ENCODE data around the gene ANKLE2. TPM values are rescaled to one million over a fixed set of nuclear protein-coding genes. Genes with fewer than 3 reads are reported as not detected.

The ANKLE2 gene
- polyA plus RNA-seq, 1 of the 3 experiments (the other 2 are of a cell fraction) = 55.1 TPM

DNA sequence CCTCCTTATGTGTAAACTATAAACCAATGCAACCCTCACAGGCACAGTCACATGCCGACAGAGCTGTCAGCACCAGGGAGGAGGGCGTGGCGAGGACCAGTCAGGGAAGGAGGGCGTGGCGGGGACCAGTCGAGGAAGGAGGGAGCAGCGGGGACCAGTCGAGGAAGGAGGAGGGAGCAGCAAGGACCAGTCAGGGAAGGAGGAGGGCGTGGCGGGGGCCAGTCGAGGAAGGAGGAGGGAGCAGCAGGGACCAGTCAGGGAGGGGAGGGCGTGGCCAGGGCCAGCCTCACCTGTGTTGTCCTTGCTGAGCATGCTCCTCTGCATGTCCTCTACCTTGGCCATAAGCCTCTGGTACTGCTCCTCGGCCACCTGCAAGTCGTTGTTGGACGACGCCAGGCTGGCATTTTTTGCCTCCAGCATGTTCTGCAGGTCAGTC is 42.8 kb upstream of the ANKLE2 start:
- Histone ChIP-seq H3K27me3 (ENCODE audit: insufficient read depth) (no peaks in the 10 kb centered on the region), H3K9me3 (no peaks in the 10 kb centered on the region), H2AFZ (ENCODE audit: low read depth) (no peak overlapping the region), H3K27ac (ENCODE audit: low read depth in 2 of 2, low read length in 1 of 2) (no peak overlapping the region), H3K79me2 (ENCODE audit: insufficient read depth) (peaks cover 59% of the 10 kb centered on the region), H3F3A (replicated peaks; ENCODE audit: insufficient read depth) (no peaks in the 10 kb centered on the region), H3K4me3 (ENCODE audit: low read depth in 2 of 2, low read length in 1 of 2) (no peak overlapping the region), H3K9ac (no peak overlapping the region), H3K4me2 (no peak overlapping the region), H4K20me1 (ENCODE audit: insufficient read depth) (peaks cover 64% of the 10 kb centered on the region), H3K9me2 (no peaks in the 10 kb centered on the region), H3K4me1 (ENCODE audit: control insufficient read depth in 1 of 2, insufficient read depth in 2 of 2, low read depth in 1 of 2, low read length in 1 of 2) (no peaks in the 10 kb centered on the region), H3K36me3 (replicated peaks in 1 of 2; ENCODE audit: control insufficient read depth in 1 of 2, insufficient read depth in 2 of 2, low read length in 1 of 2) (peaks cover 45 to 68% of the 10 kb centered on the region in 2 experiments)
- no peak for DNase-seq
- ChIA-PET POLR2A (no interaction called here), CTCF (interaction anchor here (1.3 kb wide), 1 partner anchor 36 kb away, joined by 3 read pairs; no protein-coding TSS in a partner anchor)
- TF ChIP-seq GATA2 (CRISPR knock-in tag; IDR thresholded peaks at IDR 0.05) (no peak), JUND (IDR thresholded peaks at IDR 0.05) (no peak)
- 89% methylated on average over 16 of the region's 16 CpGs for WGBS (ENCODE audit: low lambda C conversion rate)

DNA sequence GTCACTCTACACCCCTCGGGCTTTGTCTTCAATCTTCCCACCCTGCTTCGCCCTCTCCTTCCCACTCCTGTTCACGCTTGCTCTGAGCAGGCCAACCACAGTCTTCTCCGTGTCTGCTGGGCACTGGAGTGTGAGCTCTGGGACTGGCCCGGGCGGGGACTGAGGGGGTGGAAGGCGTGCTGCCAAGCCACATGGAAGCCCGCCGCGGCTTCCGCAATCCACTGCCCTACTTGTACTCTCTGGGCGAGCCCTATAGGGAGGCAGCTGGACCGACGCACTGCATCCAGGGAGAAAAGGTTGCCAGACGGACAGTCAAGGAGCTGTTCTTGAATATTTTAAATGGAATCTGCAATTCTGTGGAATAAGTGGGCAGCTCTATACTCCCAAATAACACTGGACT is 42.3 kb upstream of the ANKLE2 start:
- Histone ChIP-seq H3K36me3 (replicated peaks in 1 of 2; ENCODE audit: control insufficient read depth in 1 of 2, insufficient read depth in 2 of 2, low read length in 1 of 2) (peaks cover 51 to 74% of the 10 kb centered on the region in 2 experiments), H3K4me1 (ENCODE audit: control insufficient read depth in 1 of 2, insufficient read depth in 2 of 2, low read depth in 1 of 2, low read length in 1 of 2) (no peaks in the 10 kb centered on the region), H2AFZ (ENCODE audit: low read depth) (no peak overlapping the region), H3K4me3 (ENCODE audit: low read depth in 2 of 2, low read length in 1 of 2) (no peak overlapping the region), H4K20me1 (ENCODE audit: insufficient read depth) (peaks cover 62% of the 10 kb centered on the region), H3K79me2 (ENCODE audit: insufficient read depth) (peaks cover 64% of the 10 kb centered on the region), H3K9me3 (no peaks in the 10 kb centered on the region), H3K4me2 (no peak overlapping the region), H3K27ac (ENCODE audit: low read depth in 2 of 2, low read length in 1 of 2) (no peak overlapping the region), H3K27me3 (ENCODE audit: insufficient read depth) (no peaks in the 10 kb centered on the region), H3F3A (replicated peaks; ENCODE audit: insufficient read depth) (no peaks in the 10 kb centered on the region), H3K9me2 (no peaks in the 10 kb centered on the region), H3K9ac (no peak overlapping the region)
- TF ChIP-seq MXI1 (IDR thresholded peaks at IDR 0.05; ENCODE audit: low read depth, low read length) (no peak), CHD2 (IDR thresholded peaks at IDR 0.05; ENCODE audit: low read length, partially characterized antibody) (no peak), TCF12 (IDR thresholded peaks at IDR 0.05) (no peak), JUND (IDR thresholded peaks at IDR 0.05) (no peak), NFIC (IDR thresholded peaks at IDR 0.05; ENCODE audit: borderline replicate concordance) (no peak), YY1 (IDR thresholded peaks at IDR 0.05; ENCODE audit: low read depth) (no peak)
- 97% methylated on average over 9 of the region's 15 CpGs for WGBS (ENCODE audit: low lambda C conversion rate)
- POLR2A ChIA-PET = no interaction called here
- CTCF ChIA-PET = interaction anchor here (1.3 kb wide), 1 partner anchor 36 kb away, joined by 3 read pairs; no protein-coding TSS in a partner anchor
- DNase-seq = no peak

DNA sequence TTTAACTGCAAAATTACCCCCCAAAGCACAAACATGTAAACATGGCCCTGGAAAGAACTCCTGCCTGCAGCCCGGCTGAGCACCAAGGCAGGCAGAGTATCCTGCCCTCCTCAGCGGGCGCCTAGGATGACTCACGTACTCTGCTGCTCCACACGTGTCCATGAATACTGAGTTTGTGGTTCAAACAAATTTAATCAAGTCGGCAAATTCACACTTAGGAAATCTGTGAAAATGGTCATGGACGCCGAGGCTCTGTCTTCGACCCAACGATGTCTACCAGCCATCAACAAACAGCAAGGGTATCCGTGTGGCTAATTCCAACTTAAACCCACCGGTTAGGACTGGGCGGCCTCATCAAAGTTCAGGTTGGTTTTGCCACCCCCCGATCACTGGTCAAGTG is 41.5 kb upstream of the ANKLE2 start:
- Histone ChIP-seq H3F3A (replicated peaks; ENCODE audit: insufficient read depth) (no peaks in the 10 kb centered on the region), H3K27me3 (ENCODE audit: insufficient read depth) (no peaks in the 10 kb centered on the region), H3K4me1 (ENCODE audit: control insufficient read depth in 1 of 2, insufficient read depth in 2 of 2, low read depth in 1 of 2, low read length in 1 of 2) (no peaks in the 10 kb centered on the region), H3K4me3 (ENCODE audit: low read depth in 2 of 2, low read length in 1 of 2) (no peak overlapping the region), H4K20me1 (ENCODE audit: insufficient read depth) (peaks cover 55% of the 10 kb centered on the region), H3K79me2 (ENCODE audit: insufficient read depth) (peaks cover 61% of the 10 kb centered on the region), H3K36me3 (replicated peaks in 1 of 2; ENCODE audit: control insufficient read depth in 1 of 2, insufficient read depth in 2 of 2, low read length in 1 of 2) (peaks cover 48 to 75% of the 10 kb centered on the region in 2 experiments), H3K27ac (ENCODE audit: low read depth in 2 of 2, low read length in 1 of 2) (no peak overlapping the region), H3K9ac (no peak overlapping the region), H2AFZ (ENCODE audit: low read depth) (no peak overlapping the region), H3K4me2 (no peak overlapping the region), H3K9me2 (no peaks in the 10 kb centered on the region), H3K9me3 (no peaks in the 10 kb centered on the region)
- 93% methylated on average over 14 of the region's 14 CpGs for WGBS (ENCODE audit: low lambda C conversion rate)
- TF ChIP-seq ELF1 (IDR thresholded peaks at IDR 0.05) (no peak), TEAD4 (IDR thresholded peaks at IDR 0.05; ENCODE audit: borderline replicate concordance, insufficient read depth) (no peak), RCOR1 (IDR thresholded peaks at IDR 0.05; ENCODE audit: low read length) (no peak), YY1 (IDR thresholded peaks at IDR 0.05; ENCODE audit: low read depth) (no peak)
- TF ChIP-seq, protein P1, sequence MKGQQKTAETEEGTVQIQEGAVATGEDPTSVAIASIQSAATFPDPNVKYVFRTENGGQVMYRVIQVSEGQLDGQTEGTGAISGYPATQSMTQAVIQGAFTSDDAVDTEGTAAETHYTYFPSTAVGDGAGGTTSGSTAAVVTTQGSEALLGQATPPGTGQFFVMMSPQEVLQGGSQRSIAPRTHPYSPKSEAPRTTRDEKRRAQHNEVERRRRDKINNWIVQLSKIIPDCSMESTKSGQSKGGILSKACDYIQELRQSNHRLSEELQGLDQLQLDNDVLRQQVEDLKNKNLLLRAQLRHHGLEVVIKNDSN (IDR thresholded peaks at IDR 0.05; ENCODE audit: borderline replicate concordance, low read depth) = no peak
- CTCF ChIA-PET = interaction anchor here (1.3 to 3.5 kb wide), 2 partner anchors 35 kb away, joined by 3 to 11 read pairs; no protein-coding TSS in a partner anchor
- DNase-seq = no peak
- POLR2A ChIA-PET = no interaction called here

All from SK-N-SH (cell line).